GM10847 (cell line): ENCODE data around the gene CDC42SE1.

Source experiments
- POLR2A ChIP-seq: IDR thresholded peaks from 2 replicates; pipeline ENCODE4 v1.6.1; 2011; ENCODE audit not compliant: insufficient read length; ENCODE audit errors: extremely low read depth

Gene CDC42SE1

DNA sequence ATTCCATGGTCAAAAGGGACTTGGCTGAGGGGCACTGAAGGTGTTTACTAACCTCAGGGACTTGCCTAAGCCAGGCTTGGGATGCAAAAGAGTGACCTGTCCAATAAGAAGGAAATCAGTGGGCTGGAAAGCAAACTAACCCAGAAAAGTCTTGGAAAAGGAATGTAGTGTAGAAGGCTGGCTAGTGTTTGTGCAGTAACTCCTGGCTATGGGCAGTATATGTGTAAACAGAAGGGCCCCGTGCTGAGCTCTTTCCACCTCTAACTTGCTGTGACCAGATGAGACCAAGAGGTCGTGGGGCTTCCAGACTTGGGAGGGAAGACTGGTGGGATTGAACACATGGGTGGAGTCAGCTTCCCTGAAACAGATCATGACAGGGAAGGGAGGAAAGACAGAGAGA lies 56.8 kb downstream of the CDC42SE1 start:
- no peak for TF ChIP-seq POLR2A

DNA sequence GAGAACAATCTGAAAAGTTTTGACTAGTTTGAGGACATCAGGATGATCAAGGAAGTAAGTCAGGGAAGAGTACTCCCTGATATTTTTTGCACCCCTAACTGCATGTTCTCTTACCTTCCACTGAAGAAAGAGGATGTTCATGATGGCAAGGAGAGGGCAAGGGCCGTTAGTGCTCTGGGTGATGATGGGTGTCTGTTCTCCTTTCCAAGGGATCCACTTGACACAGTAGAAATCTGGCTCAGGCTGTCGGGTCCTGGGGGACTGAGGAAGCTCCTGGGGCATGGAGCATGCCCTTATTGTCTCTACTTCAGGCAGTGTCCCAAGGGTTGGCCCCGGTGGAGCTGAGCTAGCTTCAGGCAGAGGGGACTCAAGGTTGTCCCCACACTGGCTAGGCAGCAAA lies 57.4 kb downstream of the CDC42SE1 start:
- no peak for TF ChIP-seq POLR2A

DNA sequence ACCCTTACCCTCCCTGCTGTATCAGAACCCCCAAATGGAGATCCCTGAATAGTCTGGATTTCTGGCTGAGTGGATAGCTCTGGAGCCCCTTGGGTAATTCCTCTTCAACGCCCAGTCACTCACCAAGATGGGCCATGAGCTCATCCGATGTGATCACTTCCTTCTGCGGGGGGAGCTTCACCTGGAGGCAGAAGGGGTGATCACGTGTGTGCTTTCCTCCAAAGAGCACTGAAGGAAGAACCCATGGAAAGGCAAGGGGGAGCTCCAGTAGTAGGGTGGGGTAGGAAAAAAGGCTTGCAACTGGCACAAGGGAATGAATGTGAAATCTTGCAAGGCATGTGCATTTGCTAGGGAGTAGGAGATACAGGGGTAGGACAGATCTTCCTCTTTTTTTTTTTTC lies 57.8 kb downstream of the CDC42SE1 start:
- no peak for TF ChIP-seq POLR2A
